CD4-positive, alpha-beta T cell treated with Interleukin-12 subunit alpha and Interleukin-12 subunit beta, for 1 hour (primary cell): ENCODE data around the gene SPATC1L.
A peak's percentile ranks its signal among the peaks of the same experiment; 100 is the strongest.
"Not testable (repeated sequence)": the region's sequence is repeated elsewhere in the genome, so short reads cannot be mapped to it uniquely, and the experiment has no call there.

ENCODE experiments used
- DNase-seq: peaks from one replicate; pipeline ENCODE4 v3.0.0-alpha.2; 2020

The SPATC1L gene

GRCh38 chr21:46214478-46215340, 30.4 kb upstream of the SPATC1L start:
- DNase-seq = no peak

- DNase-seq = no peak
These were observed 29.5 kb upstream of the SPATC1L start for GRCh38 chr21:46213620-46214286.

- DNase-seq = no peak
These were observed 28.6 kb upstream of the SPATC1L start for GRCh38 chr21:46212721-46213484.

GRCh38 chr21:46211786-46212720, 27.8 kb upstream of the SPATC1L start:
- DNase-seq = no peak

GRCh38 chr21:46211376-46211775, 27.1 kb upstream of the SPATC1L start:
- no peak for DNase-seq

GRCh38 chr21:46210378-46211136, 26.3 kb upstream of the SPATC1L start:
- no peak for DNase-seq

- DNase-seq = no peak
These were observed 24.8 kb upstream of the SPATC1L start for GRCh38 chr21:46208761-46209721.

- no peak for DNase-seq
These were observed 23.8 kb upstream of the SPATC1L start for GRCh38 chr21:46207920-46208591.

- no peak for DNase-seq
These were observed 23.0 kb upstream of the SPATC1L start for GRCh38 chr21:46207006-46207919.

GRCh38 chr21:46206163-46207005, 22.1 kb upstream of the SPATC1L start:
- no peak for DNase-seq

GRCh38 chr21:46205766-46206162, 21.5 kb upstream of the SPATC1L start:
- no peak for DNase-seq

- no peak for DNase-seq
These were observed 20.9 kb upstream of the SPATC1L start for GRCh38 chr21:46205166-46205565.

GRCh38 chr21:46203203-46203600, 18.9 kb upstream of the SPATC1L start:
- no peak for DNase-seq

GRCh38 chr21:46202592-46203202, 18.4 kb upstream of the SPATC1L start:
- DNase-seq = peak; percentile 8

- not testable (repeated sequence) for DNase-seq
These were observed 16.9 kb upstream of the SPATC1L start for GRCh38 chr21:46200877-46201803.
